Ishikawa (cell line): Measurements from ENCODE around the gene PAK6.

Source experiments
- CEBPB ChIP-seq: IDR thresholded peaks from 2 replicates; pipeline ENCODE4 v1.6.1; 2012
- CREB1 ChIP-seq: IDR thresholded peaks from 2 replicates; pipeline ENCODE4 v1.6.1; 2012; ENCODE audit warnings: low read depth
- EGR1 ChIP-seq: IDR thresholded peaks from 2 replicates; pipeline ENCODE4 v1.6.1; 2012
- EP300 ChIP-seq: IDR thresholded peaks from 2 replicates; pipeline ENCODE4 v1.6.1; 2012; ENCODE audit warnings: borderline replicate concordance
- FOXM1 ChIP-seq: IDR thresholded peaks from 2 replicates; pipeline ENCODE4 v1.6.1; 2012; ENCODE audit warnings: low read depth, borderline replicate concordance
- NFIC ChIP-seq: IDR thresholded peaks from 2 replicates; pipeline ENCODE4 v1.6.1; 2012
- RAD21 ChIP-seq: IDR thresholded peaks from 2 replicates; pipeline ENCODE4 v1.6.1; 2012; ENCODE audit warnings: low read depth
- TAF1 ChIP-seq: IDR thresholded peaks from 2 replicates; pipeline ENCODE4 v1.6.1; 2012; ENCODE audit warnings: low read depth, mild to moderate bottlenecking
- TCF12 ChIP-seq: IDR thresholded peaks from 2 replicates; pipeline ENCODE4 v1.6.1; 2012; ENCODE audit warnings: low read depth
- TEAD4 ChIP-seq: IDR thresholded peaks from 2 replicates; pipeline ENCODE4 v1.6.1; 2012
- YY1 ChIP-seq: IDR thresholded peaks from 2 replicates; pipeline ENCODE4 v1.6.1; 2012; ENCODE audit warnings: low read depth
- ZBTB7A ChIP-seq: IDR thresholded peaks from 2 replicates; pipeline ENCODE4 v1.6.1; 2012; ENCODE audit warnings: low read depth
- TF ChIP-seq, protein P1 (sequence below): IDR thresholded peaks from 2 replicates; pipeline ENCODE4 v1.6.1; 2012
- TF ChIP-seq, protein P2 (sequence below): IDR thresholded peaks from 2 replicates; pipeline ENCODE4 v1.6.1; 2012; ENCODE audit warnings: low read depth, mild to moderate bottlenecking
- TF ChIP-seq, protein P3 (sequence below): IDR thresholded peaks from 2 replicates; pipeline ENCODE4 v1.6.1; 2012

The PAK6 gene

GRCh38 chr15:40280260-40281056, 41.6 kb downstream of the PAK6 start:
- TF ChIP-seq, protein P1, sequence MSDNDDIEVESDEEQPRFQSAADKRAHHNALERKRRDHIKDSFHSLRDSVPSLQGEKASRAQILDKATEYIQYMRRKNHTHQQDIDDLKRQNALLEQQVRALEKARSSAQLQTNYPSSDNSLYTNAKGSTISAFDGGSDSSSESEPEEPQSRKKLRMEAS = no peak
- no peak for TF ChIP-seq TCF12
- TF ChIP-seq YY1 = no peak
- no peak for TF ChIP-seq CREB1
- no peak for TF ChIP-seq TAF1
- TF ChIP-seq CEBPB = no peak
- TF ChIP-seq, protein P2, sequence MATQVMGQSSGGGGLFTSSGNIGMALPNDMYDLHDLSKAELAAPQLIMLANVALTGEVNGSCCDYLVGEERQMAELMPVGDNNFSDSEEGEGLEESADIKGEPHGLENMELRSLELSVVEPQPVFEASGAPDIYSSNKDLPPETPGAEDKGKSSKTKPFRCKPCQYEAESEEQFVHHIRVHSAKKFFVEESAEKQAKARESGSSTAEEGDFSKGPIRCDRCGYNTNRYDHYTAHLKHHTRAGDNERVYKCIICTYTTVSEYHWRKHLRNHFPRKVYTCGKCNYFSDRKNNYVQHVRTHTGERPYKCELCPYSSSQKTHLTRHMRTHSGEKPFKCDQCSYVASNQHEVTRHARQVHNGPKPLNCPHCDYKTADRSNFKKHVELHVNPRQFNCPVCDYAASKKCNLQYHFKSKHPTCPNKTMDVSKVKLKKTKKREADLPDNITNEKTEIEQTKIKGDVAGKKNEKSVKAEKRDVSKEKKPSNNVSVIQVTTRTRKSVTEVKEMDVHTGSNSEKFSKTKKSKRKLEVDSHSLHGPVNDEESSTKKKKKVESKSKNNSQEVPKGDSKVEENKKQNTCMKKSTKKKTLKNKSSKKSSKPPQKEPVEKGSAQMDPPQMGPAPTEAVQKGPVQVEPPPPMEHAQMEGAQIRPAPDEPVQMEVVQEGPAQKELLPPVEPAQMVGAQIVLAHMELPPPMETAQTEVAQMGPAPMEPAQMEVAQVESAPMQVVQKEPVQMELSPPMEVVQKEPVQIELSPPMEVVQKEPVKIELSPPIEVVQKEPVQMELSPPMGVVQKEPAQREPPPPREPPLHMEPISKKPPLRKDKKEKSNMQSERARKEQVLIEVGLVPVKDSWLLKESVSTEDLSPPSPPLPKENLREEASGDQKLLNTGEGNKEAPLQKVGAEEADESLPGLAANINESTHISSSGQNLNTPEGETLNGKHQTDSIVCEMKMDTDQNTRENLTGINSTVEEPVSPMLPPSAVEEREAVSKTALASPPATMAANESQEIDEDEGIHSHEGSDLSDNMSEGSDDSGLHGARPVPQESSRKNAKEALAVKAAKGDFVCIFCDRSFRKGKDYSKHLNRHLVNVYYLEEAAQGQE = no peak
- TF ChIP-seq TEAD4 = no peak

DNA sequence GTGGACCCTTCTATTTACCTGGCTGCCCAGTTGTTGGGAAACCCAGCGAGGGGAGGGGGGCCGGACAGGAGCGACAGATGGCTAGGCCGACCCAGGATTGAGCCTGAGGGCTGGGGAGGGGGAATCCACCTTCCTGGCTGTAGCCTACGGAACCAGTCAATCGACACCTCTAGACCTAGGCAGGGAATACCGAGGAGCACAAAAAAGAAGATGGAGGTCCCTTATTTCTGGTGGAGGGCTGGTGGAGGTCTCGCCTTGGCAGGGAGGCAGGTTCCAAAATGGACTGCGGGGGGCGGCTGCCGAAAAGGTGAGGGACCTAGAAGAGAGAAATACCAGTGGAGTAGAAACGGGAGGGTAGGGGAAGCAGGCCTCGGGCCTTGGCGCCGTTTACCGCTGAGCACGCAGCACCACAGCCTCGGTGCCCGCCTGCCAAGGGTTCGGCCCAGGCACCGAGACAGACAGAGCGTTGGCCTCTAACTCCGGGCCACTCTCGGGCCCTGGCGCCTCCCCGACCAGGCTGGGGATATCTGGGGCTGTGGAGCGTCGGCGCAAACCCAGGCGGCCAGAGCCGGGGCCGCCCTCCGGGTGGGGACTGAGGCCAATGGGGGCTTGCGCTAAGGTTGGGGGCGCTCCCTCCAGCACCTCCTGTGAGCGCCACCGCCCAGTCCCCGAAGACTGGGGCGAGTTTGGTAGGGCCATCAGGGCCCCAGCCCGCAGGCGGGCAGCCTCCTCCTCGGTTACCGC, 42.4 kb downstream of the PAK6 start:
- TF ChIP-seq CEBPB (no peak), ZBTB7A (no peak), TEAD4 (no peak), RAD21 (no peak), EGR1 (no peak), CREB1 (no peak), YY1 (no peak), EP300 (no peak), TCF12 (no peak), NFIC (no peak), FOXM1 (no peak), TAF1 (no peak)
- TF ChIP-seq, protein P2 = no peak
- TF ChIP-seq, protein P1 = no peak
- TF ChIP-seq, protein P3, sequence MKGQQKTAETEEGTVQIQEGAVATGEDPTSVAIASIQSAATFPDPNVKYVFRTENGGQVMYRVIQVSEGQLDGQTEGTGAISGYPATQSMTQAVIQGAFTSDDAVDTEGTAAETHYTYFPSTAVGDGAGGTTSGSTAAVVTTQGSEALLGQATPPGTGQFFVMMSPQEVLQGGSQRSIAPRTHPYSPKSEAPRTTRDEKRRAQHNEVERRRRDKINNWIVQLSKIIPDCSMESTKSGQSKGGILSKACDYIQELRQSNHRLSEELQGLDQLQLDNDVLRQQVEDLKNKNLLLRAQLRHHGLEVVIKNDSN = no peak

DNA sequence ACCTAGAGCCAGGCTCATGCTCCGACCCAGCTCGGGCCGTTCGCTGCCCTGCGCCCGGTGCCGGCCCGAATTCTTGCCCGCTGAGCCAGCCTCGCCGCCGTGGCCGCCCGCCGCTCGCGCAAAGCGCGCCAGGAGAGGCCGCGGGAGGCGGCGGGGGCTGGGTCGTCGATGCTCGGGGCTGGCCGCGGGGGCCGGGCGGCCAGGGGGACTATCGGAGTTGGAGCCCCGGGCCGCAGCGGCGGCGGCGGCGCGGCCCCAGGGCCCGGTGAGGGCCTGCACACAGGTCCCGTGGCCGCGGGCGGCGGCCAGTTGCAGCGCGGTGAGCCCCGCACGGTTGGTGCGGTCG, 42.9 kb downstream of the PAK6 start:
- TF ChIP-seq TCF12 (no peak), EGR1 (no peak), EP300 (no peak), YY1 (no peak), TEAD4 (no peak), TAF1 (no peak), CEBPB (no peak), RAD21 (no peak), CREB1 (no peak), NFIC (no peak), ZBTB7A (no peak), FOXM1 (no peak)
- TF ChIP-seq, protein P3 = no peak
- TF ChIP-seq, protein P1 = no peak
- TF ChIP-seq, protein P2 = no peak
